GM18867 (cell line): Measurements from ENCODE around the gene AGAP1.

Experiments used
- ATAC-seq: cut with Tn5 transposase; IDR thresholded peaks from one replicate; pipeline ENCODE4 v1.9.1; 2021; ENCODE audit warnings: mild to moderate bottlenecking, moderate library complexity; ENCODE audit not compliant: unreplicated experiment

The AGAP1 gene

DNA sequence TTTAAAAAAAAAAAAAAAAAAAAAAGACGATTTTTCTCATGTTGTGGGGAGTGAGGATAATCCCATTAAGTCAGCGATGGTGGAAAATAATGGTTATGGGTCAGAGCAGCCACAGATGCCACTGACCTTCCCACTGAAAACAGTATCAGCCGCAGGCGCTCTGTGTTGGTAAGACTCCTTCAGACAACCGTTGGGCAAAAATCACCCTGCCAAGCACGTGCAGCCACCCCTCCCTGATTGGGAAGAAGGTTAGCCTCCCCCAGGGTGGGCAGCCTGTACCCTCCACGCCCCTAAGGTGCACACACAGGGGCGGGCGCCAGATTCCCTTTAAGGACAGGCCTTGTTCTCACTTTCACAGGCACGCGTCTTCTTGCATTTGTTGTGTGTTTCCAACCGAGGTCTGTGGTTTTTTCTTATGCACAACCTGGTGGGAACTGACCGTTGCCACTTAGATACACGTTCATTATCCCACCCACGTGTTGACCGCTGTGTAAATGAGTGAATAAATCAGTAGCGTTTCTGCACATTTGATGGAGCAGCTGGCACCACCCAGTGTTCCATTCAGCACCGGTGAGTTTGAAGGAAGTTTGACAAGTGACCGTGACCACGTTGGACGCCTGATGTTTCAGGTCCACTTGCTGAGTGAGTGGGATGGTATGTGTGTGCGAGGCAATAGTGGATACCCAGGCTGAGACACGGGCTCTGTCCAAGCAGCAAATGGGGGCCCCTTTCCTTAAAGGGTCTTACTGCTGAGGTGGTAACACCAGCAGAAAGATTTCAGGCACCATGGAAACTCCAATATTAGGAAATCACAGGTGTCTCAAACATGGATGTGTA, 476.6 kb downstream of the AGAP1 start:
- ATAC-seq, result no peak

DNA sequence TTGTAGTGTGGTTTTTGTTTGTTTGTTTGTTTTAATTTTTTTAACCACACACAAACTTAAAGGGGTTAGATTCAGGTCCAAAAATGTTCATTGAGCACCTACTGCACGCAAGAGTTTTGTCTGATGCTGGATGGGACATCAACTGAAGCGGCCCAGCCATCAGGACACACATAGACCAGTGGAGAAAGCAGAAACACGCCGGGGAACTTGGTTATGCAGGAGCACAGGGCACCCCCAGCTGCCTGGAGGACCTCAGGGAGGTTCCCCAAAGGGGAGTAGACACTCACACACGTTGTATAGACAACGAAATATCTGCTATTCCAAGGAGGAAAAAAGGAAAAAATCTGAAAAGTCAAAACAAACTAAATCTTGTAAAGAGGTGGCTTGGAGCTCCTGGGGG, 482.7 kb downstream of the AGAP1 start:
- no peak for ATAC-seq

DNA sequence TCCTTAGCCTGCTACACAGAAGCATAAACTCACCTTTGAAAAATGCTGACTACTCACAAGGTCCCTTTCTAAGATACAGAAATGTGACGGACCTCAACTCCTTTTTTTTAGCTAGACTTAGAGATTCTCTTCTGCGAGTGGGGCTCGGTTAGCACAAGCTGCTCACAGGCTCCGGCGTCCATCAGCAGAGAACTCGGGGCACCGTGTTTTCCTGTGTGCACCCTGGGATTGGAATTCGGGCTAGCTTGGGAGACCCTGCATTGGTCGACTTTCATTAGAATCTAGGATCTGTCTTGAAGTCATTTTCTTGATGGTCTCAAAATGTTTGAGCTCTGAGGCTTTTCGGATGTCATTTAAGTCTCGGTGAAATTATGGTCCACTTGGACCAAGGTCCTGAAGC, 483.1 kb downstream of the AGAP1 start:
- ATAC-seq, result no peak

DNA sequence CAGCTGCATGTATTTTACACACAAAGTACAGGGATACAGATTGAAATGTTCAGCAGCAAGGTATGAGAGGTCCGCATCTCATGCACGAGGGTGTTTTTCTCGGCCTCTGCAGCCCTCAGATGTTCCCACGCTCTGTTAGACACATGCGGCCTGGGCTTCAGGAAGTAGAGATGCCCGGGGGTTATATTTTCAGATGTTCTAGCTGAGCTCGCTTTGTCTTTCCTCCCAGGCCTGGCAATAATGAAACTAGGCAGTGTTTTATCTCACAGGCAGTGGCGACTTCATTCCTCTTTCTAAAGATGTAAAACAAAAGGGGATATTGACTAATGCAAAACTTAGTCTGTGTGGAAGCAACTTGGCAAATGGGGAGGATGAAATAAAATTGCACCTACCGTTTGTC, 483.6 kb downstream of the AGAP1 start:
- no peak for ATAC-seq

DNA sequence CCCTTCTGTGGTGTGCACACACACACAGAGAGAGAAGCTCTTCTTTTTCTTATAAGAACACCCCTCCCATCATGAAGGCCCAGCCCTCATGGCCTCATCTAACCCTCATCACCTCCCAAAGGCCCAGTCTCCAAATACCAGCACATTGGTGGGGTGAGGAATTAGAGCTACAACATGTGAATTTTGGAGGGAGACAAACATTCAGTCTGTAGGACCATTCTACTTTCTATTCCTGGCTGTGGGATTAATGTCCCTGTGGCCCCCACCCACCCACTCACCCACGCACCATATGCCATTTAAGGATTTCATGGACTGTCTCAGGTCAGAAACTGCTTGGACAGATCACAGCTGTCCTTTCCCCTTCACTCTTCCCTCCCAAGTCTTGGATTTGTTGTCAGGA, 484.2 kb downstream of the AGAP1 start:
- ATAC-seq, result no peak

DNA sequence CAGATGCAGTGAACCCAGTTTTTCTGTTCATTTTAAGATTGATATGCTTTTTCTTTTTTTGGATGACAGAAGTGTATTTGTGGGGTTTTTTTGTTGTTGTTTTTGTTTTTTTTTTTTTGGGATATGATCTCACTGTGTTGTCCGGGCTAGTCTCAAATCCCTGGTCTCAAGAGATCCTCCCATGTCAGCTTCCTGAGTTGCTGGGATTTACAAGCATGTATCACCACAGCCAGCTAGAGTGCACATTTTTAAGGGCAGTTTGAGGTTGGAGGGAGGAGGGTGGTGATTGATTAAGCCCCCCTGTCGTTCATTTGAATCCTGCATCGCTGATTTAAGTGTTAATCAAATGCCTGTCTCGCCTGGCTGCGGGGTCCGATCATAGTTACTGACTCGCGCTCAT, 485.2 kb downstream of the AGAP1 start:
- ATAC-seq, result no peak

DNA sequence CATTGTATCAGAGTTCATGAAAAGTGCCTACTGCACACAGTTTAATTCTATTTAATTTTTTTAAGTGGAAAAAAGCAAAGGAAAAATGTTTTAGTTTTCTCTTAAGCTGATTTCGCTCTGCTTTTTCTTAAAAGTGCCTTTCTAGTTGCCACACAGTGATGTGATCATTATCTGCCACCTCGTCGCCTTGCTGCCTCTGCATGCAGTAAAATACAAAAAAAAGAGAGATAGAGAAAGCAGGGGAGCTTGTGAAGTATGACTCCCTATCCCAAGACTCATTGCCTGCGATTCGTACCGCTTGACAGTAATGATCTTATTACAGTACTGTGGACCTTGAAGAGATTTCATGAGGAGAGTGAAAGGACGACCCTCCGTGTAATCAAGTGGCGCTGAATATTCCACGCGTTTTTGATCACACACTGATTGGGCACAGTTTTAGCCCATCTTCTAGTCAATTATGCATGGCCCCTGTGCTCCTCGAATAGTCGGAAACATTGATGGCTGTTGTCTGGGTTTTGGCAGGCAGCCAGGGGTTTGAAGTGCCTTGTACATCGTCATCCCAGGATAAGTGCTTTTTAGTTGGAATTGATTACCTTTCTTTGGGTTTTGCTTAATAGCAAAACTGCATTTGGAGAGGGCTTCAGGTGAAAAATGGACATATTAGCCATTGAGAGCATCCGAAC, 486.1 kb downstream of the AGAP1 start:
- ATAC-seq, result no peak

DNA sequence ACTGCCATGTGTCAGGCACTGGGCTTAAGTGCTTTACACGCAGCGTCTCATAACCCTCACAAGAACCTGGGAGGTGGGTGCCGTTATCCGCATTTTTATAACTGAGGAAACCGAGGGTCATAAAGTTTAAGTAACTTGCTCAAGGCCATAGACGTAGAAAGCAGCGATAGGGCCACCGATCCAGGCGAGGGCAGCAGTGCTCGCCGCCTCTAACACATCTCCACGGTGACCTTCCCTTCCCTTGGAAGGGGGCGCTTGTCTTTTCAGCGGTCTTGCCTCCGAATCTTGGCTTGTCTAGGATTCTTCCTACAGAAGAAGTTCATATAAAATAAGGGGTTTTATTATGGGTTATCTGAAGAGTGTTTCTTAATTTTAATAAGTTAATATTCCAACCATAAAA, 487.8 kb downstream of the AGAP1 start:
- ATAC-seq, result no peak

DNA sequence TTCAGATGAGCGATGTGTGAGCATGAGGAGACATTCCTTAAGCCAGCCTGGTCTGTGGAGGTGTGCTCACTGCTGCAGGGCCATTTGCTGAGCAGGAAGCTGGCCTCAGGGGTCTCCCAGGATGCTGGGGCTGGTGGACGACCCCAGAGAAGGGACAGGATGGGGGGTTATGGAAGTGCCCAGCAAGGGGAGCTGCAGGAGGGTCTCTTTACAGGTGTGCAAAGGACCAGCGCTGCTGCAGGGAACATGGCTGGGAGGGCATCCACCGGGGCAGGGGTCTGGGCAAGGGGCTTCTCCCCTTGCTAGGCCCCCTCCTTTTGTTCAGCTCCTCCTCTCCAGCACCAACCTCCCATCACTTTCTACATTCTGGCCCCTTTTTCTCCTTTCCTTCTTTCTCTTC, 489.2 kb downstream of the AGAP1 start:
- no peak for ATAC-seq

DNA sequence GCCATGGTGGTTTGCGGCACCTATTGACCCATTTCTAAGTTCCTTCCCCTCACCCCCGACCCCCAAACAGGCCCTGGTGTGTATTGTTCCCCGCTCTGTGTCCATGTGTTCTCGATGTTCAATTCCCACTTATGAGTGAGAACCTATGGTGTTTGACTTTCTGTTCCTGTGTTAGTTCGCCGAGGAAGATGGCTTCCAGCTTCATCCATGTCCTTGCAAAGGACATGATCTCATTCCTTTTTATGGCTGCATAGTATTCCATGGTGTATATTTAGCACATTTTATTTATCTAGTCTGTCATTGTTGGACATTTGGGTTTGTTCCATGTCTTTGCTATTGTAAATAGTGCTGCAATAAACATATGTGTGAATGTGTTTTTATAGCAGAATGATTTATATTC, 490.7 kb downstream of the AGAP1 start:
- no peak for ATAC-seq

DNA sequence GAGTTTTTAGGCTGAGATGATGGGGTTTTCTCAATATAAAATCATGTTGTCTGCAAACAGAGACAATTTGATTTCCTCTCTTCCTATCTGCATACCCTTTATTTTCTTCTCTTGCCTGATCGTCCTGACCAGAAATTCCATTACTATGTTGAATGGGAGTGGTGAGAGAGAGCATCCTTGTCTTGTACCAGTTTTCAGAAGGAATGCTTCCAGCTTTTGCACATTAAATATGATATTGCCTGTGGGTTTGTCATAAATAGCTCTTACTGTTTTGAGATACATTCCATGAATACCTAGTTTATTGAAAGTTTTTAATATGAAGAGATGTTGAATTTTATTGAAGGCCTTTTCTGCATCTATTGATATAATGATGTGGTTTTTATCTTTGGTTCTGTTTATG, 492.5 kb downstream of the AGAP1 start:
- no peak for ATAC-seq

DNA sequence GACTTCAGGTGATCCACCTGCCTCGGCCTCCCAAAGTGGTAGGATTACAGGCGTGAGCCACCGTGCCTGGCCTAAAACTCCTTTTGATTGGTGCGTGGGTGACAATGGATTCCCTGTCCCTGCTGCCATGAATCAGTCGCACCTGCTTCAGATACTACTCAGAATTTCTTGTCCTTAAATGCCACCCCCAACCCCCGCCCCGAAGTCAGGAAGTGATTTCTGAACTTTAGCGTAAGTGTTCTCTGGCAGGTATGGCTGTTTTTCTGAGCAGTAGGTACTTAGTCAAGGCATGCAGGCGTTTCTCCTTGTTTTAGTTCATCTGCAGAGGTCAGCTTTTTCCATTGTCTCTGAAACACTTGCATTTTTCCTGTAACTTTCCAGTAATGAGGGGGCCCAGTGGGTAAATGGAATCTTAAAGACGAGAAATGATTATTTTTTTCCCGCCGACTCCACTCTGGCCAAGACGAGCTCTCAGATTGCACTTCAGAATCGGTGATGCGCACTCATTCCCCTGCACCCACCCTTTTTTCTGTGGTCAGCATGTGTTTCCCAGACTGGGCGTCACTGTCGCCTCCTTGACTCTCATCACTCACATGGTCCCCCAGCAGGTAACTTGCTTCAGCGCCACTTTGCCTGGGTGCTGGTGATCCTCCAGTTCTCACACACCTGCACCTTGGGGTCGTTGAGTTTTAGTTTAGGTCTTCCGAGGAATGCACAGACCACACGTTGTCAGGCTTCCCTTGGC, 494.6 kb downstream of the AGAP1 start:
- no peak for ATAC-seq

DNA sequence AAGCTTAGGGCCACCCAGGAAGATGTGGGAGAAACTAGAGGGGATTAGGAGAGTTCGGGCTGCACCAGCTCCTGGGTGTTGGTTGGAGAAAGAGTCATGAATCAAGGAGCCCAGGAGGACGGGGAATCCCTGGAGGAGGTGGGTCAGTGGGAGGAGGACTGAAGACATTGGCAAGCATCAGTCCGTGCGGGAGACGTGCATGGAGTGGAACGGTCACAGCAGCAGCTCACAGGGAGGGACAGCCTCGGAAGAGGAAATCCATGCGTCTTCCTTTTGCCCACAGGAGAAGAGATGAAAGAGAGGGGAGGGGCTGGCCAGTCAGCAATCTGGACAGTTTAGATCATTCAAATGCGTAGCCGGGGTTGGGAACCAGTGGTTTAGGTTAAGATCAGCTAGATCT, 495.7 kb downstream of the AGAP1 start:
- ATAC-seq, result no peak

DNA sequence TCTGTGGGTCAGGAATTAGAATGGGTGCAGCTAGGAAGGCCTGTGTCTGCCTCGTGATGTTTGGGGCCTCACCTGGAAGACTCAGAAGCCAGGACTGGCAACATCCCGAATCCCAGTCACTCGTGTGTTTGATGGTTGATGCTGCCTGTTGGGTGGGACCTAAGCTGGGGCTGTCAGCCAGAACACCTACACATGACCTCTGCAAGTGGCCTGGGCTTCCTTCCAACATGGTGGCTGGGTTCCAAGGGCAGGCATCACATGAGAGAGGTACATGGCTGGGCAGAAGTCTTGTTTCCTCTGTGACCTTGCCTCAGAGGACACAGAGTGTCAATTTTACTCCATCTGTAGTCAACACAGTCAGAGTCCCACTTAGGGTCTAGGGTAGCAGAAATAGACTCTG, 496.5 kb downstream of the AGAP1 start:
- ATAC-seq, result no peak

DNA sequence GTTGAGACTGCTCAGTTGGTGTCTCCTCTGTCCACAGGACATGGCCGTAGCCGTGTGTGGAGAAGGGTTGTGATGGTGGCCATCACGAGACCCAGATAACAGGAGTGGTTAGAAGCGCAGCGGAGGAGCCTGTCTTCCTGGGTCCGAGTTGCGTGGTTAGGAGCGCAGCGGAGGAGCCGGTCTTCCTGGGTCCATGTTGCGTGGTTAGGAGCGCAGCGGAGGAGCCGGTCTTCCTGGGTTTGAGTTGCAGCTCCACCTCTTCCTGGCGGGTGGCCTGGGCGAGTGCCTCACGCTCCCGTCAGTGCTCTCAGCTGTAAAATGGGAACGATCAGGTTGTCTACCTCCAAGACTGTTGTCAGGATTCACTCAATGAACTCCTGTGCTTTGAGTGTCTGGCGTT, 498.2 kb downstream of the AGAP1 start:
- ATAC-seq, result no peak

DNA sequence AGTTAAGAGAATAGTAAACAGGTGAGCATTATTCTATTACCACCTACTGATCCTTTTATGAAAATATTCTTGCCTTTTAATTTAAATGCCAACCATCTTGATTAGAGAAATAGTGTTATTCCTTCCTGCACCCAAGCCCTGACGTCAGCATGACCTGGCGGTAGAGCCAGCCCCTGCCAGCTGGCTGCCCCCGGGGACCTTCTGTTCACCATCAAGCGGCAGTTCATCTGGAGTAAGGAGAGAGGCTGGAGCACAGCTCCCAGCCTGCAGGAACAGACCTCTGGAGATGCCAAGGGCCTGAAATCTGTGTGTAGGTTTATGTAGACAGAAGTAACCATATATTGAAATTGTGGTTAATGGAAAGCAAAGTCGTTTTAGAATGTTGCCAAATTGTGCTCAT, 502.6 kb downstream of the AGAP1 start:
- ATAC-seq, result no peak

DNA sequence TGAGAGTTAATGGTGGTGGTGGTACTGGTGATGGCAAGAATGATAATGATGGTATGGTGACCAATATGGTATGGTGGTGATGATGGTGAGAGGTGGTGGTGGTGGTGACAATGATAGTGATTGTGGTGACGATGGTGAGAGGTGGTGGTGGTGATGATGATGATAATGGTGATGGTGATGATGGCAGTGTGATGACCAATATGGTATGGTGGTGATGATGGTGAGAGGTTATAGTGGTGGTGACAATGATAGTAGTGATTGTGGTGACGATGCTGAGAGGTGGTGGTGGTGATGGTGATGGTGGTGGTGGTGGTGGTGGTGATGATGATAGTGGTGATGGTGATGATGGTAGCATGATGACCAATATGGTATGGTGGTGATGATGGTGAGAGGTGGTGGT, 505.2 kb downstream of the AGAP1 start:
- ATAC-seq, result no peak

DNA sequence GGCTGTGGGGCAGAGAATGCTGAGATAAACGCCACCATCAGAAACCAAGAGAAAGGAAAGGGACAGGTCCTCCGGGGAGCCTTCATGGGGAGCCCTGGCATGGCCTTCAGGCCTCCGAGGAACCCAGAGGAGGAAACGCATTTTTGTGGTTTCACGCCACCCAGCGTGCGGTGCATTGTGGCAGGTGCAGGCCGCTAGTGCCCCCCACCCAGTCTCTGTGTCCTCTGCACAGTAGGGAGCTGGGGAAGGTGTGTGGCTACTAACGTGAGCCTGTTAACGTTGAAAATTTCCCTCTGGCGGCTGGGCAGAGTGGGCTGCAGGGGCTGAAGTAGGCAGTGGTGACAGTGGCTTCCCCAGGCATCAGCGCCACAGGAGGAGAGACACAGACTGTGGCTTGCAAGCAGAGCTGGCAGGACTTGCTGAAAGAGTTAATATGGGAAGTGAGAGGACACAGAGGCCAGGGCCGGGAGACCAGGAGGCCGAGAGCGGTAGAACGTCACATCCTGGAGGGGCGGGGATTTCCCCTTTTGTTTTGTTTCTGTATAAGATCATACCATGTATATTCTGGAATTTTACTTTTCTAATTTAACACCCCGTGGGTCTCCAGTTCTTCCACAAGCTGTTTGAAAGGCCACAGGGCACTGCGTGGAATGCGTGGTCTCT, 507.5 kb downstream of the AGAP1 start:
- no peak for ATAC-seq

DNA sequence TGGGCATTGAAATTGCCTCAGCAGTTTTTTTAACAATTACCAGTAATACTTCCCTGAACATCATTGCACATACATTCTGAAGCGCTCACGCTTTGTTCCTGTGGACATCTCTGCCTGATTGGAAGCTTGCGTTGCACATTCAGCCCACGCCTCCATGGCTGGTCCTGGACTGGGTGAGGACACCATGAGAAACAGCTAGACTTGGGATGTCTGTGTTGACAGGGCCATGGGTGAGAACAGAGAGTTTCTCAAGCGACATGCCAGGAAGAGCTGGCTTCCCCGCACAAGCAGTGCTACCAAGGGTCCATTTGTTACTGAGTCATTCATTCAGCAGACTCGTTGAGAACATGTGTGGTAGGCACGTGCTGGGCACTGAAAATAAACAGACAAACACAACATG, 508.0 kb downstream of the AGAP1 start:
- no peak for ATAC-seq

DNA sequence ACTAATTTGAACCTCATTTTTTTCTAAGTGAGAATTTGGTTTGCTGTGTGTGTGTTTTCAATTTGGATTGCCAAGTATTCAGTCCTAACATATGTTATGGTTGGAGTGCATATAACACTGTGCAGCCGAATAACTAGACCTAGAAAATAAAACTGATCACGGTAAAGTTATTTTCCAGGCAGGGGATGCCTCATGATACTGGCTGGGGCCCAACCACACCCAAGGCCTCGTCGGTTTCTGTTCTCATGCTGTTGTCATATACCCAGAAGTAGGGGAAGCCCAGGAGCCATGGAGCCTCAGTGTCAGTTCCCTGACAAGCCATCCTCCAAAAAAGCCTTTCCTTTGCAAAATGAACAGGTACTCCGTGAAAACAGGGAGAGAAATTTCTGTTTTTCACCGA, 514.2 kb downstream of the AGAP1 start:
- ATAC-seq, result no peak

DNA sequence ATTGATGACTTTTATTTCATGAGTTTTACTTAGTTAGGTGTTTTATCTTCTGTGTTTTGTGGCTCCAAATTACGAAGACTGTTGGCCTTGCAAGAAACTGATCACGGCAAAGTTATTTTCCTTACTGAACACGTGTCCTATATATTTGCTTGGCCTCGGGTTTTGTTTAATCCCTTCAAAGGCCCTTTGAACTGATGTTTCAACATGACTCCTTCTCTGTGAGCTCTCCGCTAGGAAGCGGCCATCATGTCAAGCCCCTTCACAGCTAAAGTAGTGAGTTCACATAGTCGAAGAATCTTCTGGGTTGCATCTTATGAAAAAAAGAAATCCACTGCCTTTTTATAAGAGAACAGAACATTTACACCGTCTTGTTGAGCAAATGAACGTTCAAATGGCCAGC, 515.0 kb downstream of the AGAP1 start:
- no peak for ATAC-seq
